H1 (cell line): ENCODE results near the gene MAVS. TPM values are rescaled to one million over a fixed set of nuclear protein-coding genes. Genes with fewer than 3 reads are reported as not detected.
A peak's percentile ranks its signal among the peaks of the same experiment; 100 is the strongest.

Experiments
- ASH2L ChIP-seq: fragments of 200-600, 300-600 bp; sonication (generic); IDR thresholded peaks from one replicate; pipeline ENCODE4 v1.7.1; 2017; ENCODE audit warnings: low read length
- CBX8 ChIP-seq: fragments of 300-800, 300-1000 bp; sonication (generic); IDR thresholded peaks from 2 replicates; pipeline ENCODE4 v1.7.1; 2016; ENCODE audit warnings: low read depth, low read length, borderline replicate concordance
- CHD1 ChIP-seq: IDR thresholded peaks from 2 replicates; pipeline ENCODE4 v1.6.1; 2012; ENCODE audit warnings: low read depth, low read length, improper control_type of control experiment
- CTBP2 ChIP-seq: IDR thresholded peaks from 2 replicates; pipeline ENCODE4 v1.7.0; 2011; ENCODE audit warnings: borderline replicate concordance, mild to moderate bottlenecking, moderate library complexity, mixed read lengths, low read length; ENCODE audit not compliant: insufficient read depth, insufficient read length
- HDAC2 ChIP-seq, 2 experiments: fragments of 300-600 bp in 1 of 2; sonication (generic) in 1 of 2; IDR thresholded peaks; 2 replicates each; pipeline ENCODE4 v1.6.1; 2011 to 2012; ENCODE audit warnings: low read depth in 2 of 2, low read length in 2 of 2, mild to moderate bottlenecking in 2 of 2, moderate library complexity in 2 of 2, borderline replicate concordance in 1 of 2, inconsistent platforms in 1 of 2
- KDM4A ChIP-seq: IDR thresholded peaks from one replicate; pipeline ENCODE4 v1.7.1; 2012; ENCODE audit warnings: low read depth, mild to moderate bottlenecking, moderate library complexity, low read length, inconsistent platforms; ENCODE audit not compliant: severe bottlenecking
- NRF1 ChIP-seq: IDR thresholded peaks from 2 replicates; pipeline ENCODE4 v1.6.1; 2011; ENCODE audit warnings: mild to moderate bottlenecking, low read depth, low read length, improper control_type of control experiment
- SIN3A ChIP-seq, 2 experiments: IDR thresholded peaks in 1 of 2; conservative IDR thresholded peaks in 1 of 2; 2 replicates each; pipeline ENCODE4 v1.6.1; 2011 to 2012; ENCODE audit warnings: low read length in 2 of 2, improper control_type of control experiment in 1 of 2, low read depth in 1 of 2, mild to moderate bottlenecking in 1 of 2
- polyA plus RNA-seq, 7 experiments: library from polyadenylated mRNA; depleted of rRNA in 3 of 7; stranded (reverse) in 5 of 7; unstranded in 2 of 7; fragments of >200 nt in 5 of 7; fragments of 200-250 nt in 2 of 7; gene quantifications; 1 replicate in 5 of 7; 2 replicates in 1 of 7; 4 replicates in 1 of 7; pipeline versions ENCODE4 v1.2.1 to v1.2.3, GENCODE V29; 2011 to 2013; ENCODE audit warnings: missing spikeins in 2 of 7, mixed read lengths in 2 of 7
- total RNA-seq: library from RNA; stranded (reverse); fragmentation: NEBNext Ultra II Directional; extraction: Animal tissue kit (Norgen Biotek cat#: 25700); gene quantifications from 2 replicates; pipeline ENCODE4 v1.2.1, GENCODE V29; 2021
- TF ChIP-seq, protein P1 (sequence below): fragments of 300-600 bp; sonication (generic); IDR thresholded peaks from 2 replicates; pipeline ENCODE4 v1.7.1; 2012; ENCODE audit warnings: low read length, moderate library complexity, mild to moderate bottlenecking, inconsistent platforms; ENCODE audit not compliant: insufficient replicate concordance
- TF ChIP-seq, protein P2 (sequence below): IDR thresholded peaks from 2 replicates; pipeline ENCODE4 v1.6.1; 2012; ENCODE audit warnings: inconsistent platforms

MAVS gene
- total and polyA plus RNA-seq, 2 of the 8 experiments (the other 6 are each of a cell fraction or from before 2014, with no cell fraction given) = 9.9 to 24.3 TPM

DNA sequence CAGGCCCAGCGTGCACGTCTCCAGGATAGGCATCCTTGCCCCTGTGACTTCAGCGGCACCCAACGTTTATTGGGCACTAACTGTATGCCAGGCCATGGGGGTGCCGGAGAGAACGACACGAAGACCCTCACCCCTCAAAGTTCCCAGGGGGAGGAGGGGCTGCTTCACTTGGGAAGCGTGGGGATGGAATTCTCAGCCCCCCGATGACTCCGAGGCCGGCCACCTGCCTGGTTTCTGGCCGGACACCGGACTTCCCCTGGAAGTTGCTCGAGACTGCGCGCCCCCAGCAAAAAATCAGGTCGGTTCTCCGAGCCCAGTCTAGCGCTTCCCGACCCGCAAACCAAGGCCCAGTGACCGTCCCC, 275 bp upstream of the MAVS start (continued):
- TF ChIP-seq, protein P1, sequence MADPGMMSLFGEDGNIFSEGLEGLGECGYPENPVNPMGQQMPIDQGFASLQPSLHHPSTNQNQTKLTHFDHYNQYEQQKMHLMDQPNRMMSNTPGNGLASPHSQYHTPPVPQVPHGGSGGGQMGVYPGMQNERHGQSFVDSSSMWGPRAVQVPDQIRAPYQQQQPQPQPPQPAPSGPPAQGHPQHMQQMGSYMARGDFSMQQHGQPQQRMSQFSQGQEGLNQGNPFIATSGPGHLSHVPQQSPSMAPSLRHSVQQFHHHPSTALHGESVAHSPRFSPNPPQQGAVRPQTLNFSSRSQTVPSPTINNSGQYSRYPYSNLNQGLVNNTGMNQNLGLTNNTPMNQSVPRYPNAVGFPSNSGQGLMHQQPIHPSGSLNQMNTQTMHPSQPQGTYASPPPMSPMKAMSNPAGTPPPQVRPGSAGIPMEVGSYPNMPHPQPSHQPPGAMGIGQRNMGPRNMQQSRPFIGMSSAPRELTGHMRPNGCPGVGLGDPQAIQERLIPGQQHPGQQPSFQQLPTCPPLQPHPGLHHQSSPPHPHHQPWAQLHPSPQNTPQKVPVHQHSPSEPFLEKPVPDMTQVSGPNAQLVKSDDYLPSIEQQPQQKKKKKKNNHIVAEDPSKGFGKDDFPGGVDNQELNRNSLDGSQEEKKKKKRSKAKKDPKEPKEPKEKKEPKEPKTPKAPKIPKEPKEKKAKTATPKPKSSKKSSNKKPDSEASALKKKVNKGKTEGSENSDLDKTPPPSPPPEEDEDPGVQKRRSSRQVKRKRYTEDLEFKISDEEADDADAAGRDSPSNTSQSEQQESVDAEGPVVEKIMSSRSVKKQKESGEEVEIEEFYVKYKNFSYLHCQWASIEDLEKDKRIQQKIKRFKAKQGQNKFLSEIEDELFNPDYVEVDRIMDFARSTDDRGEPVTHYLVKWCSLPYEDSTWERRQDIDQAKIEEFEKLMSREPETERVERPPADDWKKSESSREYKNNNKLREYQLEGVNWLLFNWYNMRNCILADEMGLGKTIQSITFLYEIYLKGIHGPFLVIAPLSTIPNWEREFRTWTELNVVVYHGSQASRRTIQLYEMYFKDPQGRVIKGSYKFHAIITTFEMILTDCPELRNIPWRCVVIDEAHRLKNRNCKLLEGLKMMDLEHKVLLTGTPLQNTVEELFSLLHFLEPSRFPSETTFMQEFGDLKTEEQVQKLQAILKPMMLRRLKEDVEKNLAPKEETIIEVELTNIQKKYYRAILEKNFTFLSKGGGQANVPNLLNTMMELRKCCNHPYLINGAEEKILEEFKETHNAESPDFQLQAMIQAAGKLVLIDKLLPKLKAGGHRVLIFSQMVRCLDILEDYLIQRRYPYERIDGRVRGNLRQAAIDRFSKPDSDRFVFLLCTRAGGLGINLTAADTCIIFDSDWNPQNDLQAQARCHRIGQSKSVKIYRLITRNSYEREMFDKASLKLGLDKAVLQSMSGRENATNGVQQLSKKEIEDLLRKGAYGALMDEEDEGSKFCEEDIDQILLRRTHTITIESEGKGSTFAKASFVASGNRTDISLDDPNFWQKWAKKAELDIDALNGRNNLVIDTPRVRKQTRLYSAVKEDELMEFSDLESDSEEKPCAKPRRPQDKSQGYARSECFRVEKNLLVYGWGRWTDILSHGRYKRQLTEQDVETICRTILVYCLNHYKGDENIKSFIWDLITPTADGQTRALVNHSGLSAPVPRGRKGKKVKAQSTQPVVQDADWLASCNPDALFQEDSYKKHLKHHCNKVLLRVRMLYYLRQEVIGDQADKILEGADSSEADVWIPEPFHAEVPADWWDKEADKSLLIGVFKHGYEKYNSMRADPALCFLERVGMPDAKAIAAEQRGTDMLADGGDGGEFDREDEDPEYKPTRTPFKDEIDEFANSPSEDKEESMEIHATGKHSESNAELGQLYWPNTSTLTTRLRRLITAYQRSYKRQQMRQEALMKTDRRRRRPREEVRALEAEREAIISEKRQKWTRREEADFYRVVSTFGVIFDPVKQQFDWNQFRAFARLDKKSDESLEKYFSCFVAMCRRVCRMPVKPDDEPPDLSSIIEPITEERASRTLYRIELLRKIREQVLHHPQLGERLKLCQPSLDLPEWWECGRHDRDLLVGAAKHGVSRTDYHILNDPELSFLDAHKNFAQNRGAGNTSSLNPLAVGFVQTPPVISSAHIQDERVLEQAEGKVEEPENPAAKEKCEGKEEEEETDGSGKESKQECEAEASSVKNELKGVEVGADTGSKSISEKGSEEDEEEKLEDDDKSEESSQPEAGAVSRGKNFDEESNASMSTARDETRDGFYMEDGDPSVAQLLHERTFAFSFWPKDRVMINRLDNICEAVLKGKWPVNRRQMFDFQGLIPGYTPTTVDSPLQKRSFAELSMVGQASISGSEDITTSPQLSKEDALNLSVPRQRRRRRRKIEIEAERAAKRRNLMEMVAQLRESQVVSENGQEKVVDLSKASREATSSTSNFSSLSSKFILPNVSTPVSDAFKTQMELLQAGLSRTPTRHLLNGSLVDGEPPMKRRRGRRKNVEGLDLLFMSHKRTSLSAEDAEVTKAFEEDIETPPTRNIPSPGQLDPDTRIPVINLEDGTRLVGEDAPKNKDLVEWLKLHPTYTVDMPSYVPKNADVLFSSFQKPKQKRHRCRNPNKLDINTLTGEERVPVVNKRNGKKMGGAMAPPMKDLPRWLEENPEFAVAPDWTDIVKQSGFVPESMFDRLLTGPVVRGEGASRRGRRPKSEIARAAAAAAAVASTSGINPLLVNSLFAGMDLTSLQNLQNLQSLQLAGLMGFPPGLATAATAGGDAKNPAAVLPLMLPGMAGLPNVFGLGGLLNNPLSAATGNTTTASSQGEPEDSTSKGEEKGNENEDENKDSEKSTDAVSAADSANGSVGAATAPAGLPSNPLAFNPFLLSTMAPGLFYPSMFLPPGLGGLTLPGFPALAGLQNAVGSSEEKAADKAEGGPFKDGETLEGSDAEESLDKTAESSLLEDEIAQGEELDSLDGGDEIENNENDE = no peak
- TF ChIP-seq HDAC2 (IDR thresholded peaks at IDR 0.05; ENCODE audit: borderline replicate concordance in 1 of 2, low read depth in 2 of 2, low read length in 2 of 2) (no peak), ASH2L (peak; percentile 51), CBX8 (no peak), CHD1 (no peak), KDM4A (peak; percentile 57), NRF1 (peak; percentile 37; the same call in 1 of the 2 replicates), CTBP2 (peak; percentile 30), SIN3A (conservative IDR thresholded peaks at IDR 0.05 in 1 of 2, IDR thresholded peaks at IDR 0.05 in 1 of 2; ENCODE audit: low read depth in 1 of 2, low read length in 2 of 2) (peak in 1 of 2 experiments; percentile 11; a peak in 1 of 4 replicates)
- TF ChIP-seq, protein P2, sequence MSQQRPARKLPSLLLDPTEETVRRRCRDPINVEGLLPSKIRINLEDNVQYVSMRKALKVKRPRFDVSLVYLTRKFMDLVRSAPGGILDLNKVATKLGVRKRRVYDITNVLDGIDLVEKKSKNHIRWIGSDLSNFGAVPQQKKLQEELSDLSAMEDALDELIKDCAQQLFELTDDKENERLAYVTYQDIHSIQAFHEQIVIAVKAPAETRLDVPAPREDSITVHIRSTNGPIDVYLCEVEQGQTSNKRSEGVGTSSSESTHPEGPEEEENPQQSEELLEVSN = 0 out of 2 replicates have a peak, but pooled peaks have one; percentile 17
